Measurements from ENCODE around the gene PDCD4.

- TF ChIP-seq GTF2I (CRISPR knock-in tag; conservative IDR thresholded peaks at IDR 0.05), result no peak
- no peak for TF ChIP-seq CTCF (IDR thresholded peaks at IDR 0.05)
- TF ChIP-seq NR3C1 (CRISPR knock-in tag; conservative IDR thresholded peaks at IDR 0.05; ENCODE audit: low read depth), result no peak
- TF ChIP-seq MAX (CRISPR knock-in tag; IDR thresholded peaks at IDR 0.05), result no peak
- no peak for TF ChIP-seq ZNF232 (CRISPR knock-in tag; IDR thresholded peaks at IDR 0.05)
- no peak for TF ChIP-seq ATF6 (CRISPR knock-in tag; IDR thresholded peaks at IDR 0.05)
- no peak for TF ChIP-seq RELA (CRISPR knock-in tag; IDR thresholded peaks at IDR 0.05; ENCODE audit: borderline replicate concordance)
- TF ChIP-seq SMAD4 (CRISPR knock-in tag; IDR thresholded peaks at IDR 0.05), result no peak
- no peak for TF ChIP-seq E2F5 (CRISPR knock-in tag; IDR thresholded peaks at IDR 0.05)
- no peak for TF ChIP-seq ATF2 (CRISPR knock-in tag; IDR thresholded peaks at IDR 0.05; ENCODE audit: borderline replicate concordance, low read depth)
- TF ChIP-seq NR2C2 (CRISPR knock-in tag; IDR thresholded peaks at IDR 0.05), result no peak
- TF ChIP-seq ZNF138 (CRISPR knock-in tag; conservative IDR thresholded peaks at IDR 0.05), result no peak
- TF ChIP-seq FOXK1 (CRISPR knock-in tag; IDR thresholded peaks at IDR 0.05), result no peak
- no peak for TF ChIP-seq E2F1 (CRISPR knock-in tag; IDR thresholded peaks at IDR 0.05)
These were observed 47.7 kb downstream of the PDCD4 start, which contains the start of gene SHOC2 for GRCh38 chr10:110919349-110919931.

Data from WTC11 (cell line).